C4-2B (cell line): ENCODE results near the gene LRCH1.

Experiments used
- H3K27ac ChIP-seq: fragments of 450-650 bp; 2 replicates; pipeline ENCODE4 v1.5.1; 2017
- CTCF ChIP-seq: fragments of 450-650 bp; conservative IDR thresholded peaks from 2 replicates; pipeline ENCODE4 v1.5.1; 2017; ENCODE audit warnings: mild to moderate bottlenecking
- ZFX ChIP-seq: fragments of 450-650 bp; IDR thresholded peaks from 2 replicates; pipeline ENCODE4 v1.6.1; 2017

LRCH1 gene

GRCh38 chr13:46555722-46556417 is 2.9 kb downstream of the LRCH1 start:
- TF ChIP-seq ZFX (no peak), CTCF (no peak)
- no peak overlapping the region for H3K27ac ChIP-seq

GRCh38 chr13:46556418-46556779 is 3.4 kb downstream of the LRCH1 start:
- H3K27ac ChIP-seq = no peak overlapping the region
- TF ChIP-seq ZFX (no peak), CTCF (no peak)

GRCh38 chr13:46559272-46559805 is 6.4 kb downstream of the LRCH1 start:
- TF ChIP-seq CTCF (no peak), ZFX (no peak)

GRCh38 chr13:46560778-46561177 is 7.8 kb downstream of the LRCH1 start:
- no peak overlapping the region for H3K27ac ChIP-seq
- TF ChIP-seq CTCF (no peak), ZFX (no peak)

More at GRCh38 chr13:46559272-46559805, 6.4 kb downstream of the LRCH1 start:
- H3K27ac ChIP-seq = no peak overlapping the region

- TF ChIP-seq ZFX (no peak), CTCF (no peak)
- H3K27ac ChIP-seq = peak overlapping the region; percentile 16; the same call in 1 of the 2 replicates
Measured at GRCh38 chr13:46561286-46561685, 8.3 kb downstream of the LRCH1 start.

GRCh38 chr13:46561691-46562090 is 8.7 kb downstream of the LRCH1 start:
- H3K27ac ChIP-seq = peak overlapping the region; percentile 16; the same call in 1 of the 2 replicates
- TF ChIP-seq CTCF (no peak), ZFX (no peak)

- no peak for TF ChIP-seq ZFX
- peak overlapping the region; percentile 16; the same call in 1 of the 2 replicates for H3K27ac ChIP-seq
Measured at GRCh38 chr13:46562152-46562551, 9.2 kb downstream of the LRCH1 start.

GRCh38 chr13:46562581-46562980 is 9.6 kb downstream of the LRCH1 start:
- peak overlapping the region; percentile 16; the same call in 1 of the 2 replicates for H3K27ac ChIP-seq
- TF ChIP-seq CTCF = no peak
- no peak for TF ChIP-seq ZFX
